Measurements from ENCODE around the gene IKZF3.
"Not testable (repeated sequence)": the region's sequence is repeated elsewhere in the genome, so short reads cannot be mapped to it uniquely, and the experiment has no call there.

Gene IKZF3

DNA sequence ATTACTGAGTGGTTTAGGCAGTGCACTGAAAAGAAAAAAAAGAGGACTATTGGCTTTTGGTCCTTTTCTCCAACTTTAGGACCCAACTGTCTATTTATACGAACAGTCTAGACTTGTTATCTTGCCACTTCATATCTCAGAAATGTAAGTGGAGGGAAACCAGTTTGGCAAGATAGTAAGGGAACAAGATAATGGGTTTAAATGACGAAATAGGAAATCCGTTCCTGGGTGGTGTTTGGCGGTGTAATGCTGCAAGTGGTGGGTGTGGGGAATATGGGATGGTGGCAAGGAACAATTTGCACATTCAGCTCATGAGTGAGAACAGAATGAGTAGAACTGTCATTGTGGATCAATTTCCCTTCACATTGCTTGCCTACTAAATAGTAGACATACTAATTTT lies 81.6 kb downstream of the IKZF3 start:
- no peak for DNase-seq

DNA sequence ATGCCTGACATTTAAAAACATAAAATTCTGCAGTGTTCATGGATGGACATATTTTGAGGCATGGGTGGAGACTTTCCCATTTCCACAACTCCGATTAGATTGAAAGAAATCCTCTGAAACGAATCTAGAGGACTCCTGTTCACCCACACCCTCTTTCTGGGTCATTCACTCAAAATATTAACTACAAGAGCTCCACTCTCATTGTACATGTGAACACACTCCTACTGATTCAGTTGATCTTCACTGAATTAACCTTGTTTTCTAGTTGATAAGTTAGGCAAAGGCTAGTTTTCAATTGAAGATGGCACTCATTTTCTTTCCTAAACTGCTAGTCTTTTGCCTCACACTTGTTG lies 82.3 kb downstream of the IKZF3 start:
- no peak for DNase-seq

DNA sequence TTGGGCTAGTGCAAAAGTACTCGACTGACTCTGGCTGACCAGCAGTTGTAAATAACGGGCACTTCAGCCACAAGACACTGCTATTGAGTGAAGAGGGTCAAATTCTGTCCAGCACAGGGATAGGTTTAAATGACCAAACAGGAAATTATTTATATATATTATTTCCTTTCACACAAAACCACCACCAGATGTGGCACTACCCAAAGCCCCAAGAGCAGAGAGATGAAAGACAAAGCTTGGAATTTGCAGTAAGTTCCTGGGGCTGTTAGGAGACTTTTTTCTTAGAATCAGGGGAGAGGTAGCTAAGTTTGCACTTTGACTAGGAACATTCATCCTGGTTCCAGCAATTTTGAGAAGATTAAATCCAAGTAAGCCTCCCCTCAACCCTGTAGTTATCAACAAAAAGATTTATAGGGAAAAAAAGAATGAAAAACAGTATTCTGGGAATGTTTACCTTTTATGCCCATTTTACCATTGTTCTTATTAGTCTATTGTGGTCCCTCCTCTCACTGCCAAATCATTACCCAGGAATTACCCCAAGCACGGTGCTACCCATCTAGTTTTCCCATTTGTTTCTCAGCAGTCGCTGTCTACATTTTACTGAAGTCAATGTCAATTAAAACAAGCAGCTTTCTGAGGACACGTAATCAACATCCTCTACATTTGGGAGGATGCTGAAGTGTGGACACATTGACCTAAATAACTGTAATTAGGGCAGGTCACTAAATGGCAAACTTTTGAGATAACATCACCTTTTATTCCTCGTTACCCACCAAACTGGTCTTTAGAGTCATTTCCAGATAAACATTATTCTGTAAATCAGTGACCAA lies 82.9 kb downstream of the IKZF3 start:
- no peak for DNase-seq

DNA sequence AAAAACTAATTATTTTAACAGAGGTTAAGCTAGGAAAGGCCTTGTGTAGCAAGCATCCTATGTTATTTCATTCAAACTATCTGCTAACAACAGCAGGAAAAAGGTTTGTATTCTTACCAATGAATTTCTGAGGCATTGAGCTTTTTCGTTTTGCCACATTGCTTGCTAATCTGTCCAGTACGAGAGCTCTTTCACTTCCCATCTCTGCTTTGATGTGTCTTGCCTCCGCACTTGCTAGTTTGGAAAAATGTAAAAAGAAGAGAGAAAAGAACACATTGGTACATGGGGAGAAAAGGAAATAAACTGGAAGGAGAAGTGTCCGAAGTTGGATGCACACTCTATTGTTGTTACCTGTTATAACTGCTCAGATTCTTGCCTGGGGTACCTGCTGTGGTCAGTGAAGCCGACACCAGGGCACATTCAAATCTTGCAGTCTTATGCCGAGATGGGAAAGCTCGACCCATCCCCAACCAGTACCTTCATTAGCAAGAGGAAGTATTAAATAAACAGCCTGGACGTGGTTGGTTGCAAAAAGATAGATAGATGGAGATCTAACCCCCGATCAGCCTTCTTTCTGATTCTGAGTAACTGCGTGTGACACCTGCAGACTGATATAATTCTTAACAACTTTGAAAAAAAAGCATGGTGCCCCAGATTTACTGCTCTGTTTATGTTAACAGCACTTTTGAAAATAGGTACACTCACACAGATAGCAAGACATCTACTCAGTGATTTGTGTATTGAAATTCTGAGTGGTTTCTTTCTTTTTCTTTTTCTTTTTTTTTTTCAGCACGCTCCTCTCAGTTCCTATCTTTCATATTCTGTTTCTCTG lies 86.4 kb downstream of the IKZF3 start:
- no peak for DNase-seq

DNA sequence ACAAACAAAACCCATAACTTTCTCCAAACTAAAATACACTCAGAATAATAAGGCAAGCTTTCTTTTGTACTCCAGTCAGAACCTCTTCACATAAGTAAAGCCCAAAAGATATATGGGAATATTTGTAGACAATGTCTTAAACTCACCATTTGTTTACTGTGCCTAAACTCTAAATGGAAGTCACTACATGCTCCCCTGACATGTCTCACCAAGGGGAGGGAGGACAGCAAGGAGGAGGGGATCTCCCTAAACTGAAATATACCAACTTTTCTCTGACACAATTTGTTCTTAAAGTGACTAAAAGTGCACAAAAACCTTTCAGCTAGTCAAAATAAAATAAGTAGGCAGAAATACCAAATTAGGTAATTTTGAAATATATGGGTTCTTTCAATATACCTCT lies 87.9 kb downstream of the IKZF3 start:
- DNase-seq, result no peak

DNA sequence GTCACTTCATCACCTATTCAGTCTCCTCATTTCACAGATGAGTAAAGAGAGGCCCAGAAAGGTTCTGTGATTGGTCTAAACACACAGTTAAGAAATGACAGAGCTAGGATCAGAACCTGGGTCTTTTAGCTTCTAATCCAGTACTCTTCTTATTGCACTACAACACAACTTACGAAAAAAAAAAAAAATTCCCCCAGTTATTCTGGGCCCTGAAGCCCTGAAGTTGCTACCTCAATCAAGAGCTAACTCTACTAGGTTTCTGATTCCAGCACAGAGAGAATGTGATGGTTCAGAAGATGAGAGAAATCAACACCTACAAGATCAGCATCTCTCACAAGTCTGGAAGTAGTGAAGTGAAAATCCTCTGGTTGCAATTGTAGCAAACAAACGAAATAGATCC lies 89.1 kb downstream of the IKZF3 start:
- DNase-seq, result no peak

DNA sequence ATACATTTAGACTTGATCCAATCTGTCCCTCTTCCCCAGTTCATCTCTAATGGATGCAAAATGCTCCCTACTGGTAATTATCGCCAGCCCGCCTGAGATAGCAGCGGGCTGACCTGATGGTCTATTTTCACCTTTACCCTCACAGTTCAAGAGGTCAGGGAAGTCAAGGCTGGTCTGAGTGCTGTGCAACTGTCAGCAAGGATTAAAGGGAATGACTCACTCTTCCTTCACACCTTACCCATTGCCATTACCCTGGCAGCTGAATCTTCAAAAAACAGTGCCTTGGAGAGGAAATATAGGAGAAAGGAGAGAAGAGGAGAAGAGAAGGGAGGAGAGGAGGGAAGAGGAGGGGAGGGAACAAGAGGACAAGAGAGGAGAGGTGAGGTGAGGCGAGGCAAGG lies 90.1 kb downstream of the IKZF3 start:
- no peak for DNase-seq

DNA sequence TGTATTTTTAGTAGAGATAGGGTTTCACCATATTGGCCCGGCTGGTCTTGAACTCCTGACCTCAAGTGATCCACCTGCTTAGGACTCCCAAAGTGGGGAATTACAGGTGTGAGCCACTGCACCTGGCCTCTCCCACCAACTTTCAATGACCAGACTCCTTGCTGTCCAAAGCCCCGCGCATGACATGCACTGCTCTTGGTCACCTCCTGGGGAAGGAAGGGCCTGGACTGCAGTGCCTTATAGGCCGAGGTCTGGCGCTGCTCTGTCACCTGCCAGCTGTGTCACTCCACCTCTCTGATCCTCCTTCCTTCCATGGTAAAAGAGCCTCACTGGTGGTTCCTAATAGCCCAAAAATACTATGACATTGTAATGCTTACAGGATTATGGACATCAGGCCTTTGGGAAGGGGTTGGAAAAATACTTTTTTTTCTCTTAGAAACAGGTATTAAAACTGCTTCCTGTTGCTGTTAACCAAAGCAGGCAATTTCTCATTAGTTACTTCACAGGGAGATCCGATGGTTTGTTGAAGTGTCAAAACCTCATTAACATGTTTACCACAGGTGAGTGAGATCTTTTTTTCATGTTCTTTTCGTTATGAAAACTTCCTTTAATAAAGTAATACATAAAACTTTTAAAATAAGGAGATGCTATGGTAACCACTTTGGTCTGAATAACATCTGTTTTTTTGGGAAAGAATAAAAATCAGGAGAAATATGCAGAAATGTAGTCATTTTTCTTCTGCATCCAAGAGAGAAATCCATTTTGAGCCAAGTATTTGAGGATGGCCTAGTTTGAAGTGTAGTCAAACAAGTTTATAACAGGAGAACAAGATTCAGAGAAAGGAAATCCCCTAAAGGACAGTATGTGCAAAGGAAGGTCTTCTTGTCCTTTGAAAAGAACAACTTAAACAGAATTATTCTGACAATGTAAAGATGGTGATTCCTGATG lies 90.9 kb downstream of the IKZF3 start:
- DNase-seq, result no peak

DNA sequence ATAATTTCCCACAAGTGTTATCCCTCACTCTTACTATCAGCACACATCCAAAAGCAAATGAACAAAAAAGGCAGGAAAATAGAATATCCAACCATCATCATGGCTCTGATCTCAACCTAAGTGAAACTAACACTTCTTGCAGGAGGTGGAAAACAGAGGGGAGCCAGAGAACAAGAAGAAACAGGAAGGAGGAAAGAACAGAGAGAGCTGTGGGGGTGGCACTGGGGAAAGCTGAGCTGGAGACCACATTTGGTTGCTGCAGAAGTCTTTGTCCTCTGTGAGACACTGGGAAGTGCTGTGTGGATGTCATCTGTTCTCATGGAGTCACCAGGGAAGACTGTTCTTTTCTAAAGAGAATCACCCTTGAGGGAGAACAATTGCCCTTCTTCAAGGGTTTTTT lies 91.7 kb downstream of the IKZF3 start:
- DNase-seq, result peak in 15 of 58 donors; percentile 4 to 72 (median 20)

DNA sequence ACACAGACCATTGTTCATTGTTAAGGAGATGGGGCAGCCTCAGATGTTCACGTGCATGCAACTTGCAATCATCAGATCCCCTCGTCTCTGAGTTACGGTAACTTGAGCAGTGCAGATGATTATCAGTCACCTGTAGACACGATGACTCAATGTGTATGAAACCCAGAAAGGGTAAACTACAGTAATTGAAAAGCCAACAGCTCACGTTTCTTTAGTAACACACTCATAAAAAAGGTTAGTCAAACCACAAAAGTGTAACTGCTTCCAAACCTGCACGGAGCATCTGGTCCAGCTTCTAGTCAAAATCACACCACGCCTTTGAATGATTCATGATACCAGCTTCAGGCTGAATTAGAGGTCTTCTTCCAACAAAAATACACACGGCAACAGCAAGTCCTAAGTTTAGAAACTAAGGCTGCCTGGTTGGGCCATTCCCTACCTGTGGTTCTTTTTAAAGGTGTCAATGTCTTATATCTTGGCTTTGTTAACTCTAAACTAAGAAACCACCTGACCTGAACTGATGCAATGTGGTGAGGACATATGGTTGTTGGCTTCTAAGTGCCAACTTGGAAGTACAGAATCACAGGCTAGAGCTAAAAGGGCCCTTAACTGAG lies 94.0 kb downstream of the IKZF3 start:
- peak in 2 of 58 donors; percentile 9 to 54 for DNase-seq

DNA sequence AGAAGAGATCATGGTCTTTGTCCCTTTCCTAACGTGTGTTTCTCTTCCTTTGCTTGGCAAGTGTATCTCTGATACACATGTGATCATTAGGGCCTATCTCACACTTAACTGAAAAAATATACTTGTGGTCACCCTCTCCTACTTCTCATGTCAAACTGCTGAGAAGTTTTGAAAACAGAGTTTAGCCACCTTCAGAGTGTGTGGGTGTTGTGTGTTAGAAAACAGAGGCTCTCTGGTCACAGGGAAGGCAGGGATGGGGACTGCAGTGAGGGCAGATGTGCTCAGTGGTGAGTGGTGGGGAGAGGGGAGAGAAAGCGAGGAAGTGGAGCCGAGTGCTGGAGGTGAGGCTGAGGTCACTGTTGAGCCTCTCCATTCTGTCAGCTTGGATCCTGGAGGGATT lies 97.0 kb downstream of the IKZF3 start:
- no peak for DNase-seq

DNA sequence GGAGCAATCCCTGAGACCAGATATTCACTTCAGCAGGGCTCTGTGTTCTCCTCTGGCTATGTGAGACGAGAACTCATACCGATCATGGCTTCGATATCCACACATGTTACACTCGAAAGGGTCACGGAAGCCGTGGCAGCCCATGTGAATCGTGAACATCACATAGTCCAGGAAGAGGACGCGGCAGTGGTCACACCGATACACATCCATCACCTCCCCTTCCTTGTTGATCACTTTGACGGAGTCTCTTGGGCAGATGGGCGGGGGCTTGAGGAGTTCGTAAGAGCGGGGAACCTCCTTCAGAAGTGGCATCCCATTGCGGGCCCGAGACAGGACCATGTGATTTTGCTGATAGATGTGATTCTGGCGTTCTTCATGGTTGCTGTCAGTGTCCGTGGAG lies 98.3 kb downstream of the IKZF3 start:
- no peak for DNase-seq

DNA sequence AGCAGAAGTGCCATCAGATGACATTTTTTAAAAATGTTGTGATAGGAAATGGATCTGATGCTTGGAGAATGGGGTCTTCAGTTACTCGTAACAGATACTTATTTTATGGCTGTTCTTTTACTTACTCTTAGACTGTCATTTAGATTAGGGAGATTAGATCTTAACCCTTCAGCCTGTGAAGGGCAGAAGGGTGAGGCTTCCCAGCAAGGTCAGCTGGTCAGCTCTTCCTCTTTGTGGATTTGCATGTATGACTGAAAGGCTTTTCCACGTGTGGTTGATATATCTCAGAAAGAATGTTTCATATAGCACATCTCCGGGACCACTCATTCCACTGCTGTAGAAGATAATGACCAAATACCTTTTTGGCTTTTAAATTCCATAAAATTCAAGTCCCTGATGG lies 98.9 kb downstream of the IKZF3 start:
- DNase-seq, result no peak

DNA sequence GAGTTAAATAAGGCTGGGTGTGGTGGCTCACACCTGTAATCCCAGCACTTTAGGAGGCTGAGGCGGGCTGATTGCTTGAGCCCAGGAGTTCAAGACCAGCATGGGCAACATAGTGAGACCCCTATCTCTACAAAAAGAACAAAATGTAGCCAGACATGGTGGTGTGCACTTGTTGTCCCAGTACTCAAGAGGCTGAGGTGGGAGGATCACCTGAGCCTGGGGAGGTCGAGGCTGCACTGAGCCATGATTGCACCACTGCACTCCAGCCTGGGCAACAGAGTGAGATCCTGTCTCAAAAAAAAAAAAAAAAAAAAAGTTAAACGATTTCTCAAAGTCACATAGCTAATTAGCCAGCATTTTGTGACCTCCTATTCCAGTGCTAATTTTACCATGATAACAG lies 99.9 kb downstream of the IKZF3 start:
- DNase-seq, result not testable (repeated sequence)

DNA sequence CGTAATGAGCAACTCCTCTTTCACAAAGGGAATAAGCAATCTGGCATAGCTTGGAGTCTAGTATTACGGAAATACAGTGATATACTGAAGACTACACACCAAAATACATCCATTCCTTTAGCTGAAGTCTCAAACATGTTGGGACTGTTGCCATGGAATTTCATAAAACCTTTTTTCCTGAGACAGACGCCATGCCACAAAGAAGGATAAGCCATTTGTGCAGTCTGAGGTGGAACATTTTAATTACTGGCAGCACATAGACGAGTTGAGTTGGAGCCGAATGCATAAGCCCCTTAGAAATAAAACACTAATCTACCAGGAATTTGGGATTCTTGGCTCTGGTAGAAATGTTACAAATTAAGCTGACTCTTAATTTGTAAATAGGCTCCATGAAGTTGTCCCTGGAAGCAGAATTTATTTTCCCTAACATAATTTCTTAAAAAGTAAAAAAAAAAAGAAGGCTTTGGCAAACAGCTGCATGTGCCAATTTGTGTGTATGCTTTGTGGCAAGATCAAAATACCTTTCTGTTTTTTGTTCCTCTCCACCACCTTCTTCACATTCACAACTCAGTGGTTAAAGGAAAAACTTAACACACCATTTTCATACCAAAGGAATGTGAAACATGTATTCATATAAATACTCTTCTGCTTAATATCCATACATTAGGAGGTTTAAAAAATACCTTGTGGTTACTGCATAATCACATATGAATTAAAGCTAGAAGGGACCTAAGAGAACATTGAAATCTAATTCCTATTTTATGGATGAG lies 100.9 kb downstream of the IKZF3 start:
- DNase-seq, result peak in 1 of 58 donors; percentile 17

DNA sequence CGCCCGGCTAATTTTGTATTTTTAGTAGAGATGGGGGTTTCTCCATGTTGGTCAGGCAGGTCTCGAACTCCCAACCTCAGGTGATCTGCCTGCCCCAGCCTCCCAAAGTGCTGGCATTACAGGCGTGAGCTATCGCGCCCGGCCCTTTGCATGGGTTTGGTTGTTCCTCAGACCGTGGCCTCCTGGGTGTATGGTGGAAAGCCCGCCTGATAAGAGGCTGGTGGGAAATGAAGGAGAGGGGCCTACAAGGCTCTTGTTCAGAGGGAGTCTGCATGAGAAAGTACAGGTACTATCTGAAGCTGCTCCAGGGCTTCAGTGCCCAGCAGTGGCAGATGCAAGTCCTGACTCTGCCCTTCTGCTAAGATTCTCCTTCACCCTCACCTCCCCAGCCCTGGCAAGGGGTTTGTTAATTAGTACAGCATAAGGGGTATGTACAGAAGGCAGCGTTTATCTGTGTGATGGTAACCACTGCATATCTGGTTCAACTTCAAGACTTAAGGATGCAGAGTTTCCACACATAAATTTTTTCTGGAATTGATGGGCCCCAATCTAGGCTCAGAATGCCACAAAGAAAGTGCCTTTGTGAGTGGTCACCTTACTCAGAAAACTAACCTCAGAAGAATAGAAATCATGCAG lies 102.1 kb downstream of the IKZF3 start:
- DNase-seq, result no peak

DNA sequence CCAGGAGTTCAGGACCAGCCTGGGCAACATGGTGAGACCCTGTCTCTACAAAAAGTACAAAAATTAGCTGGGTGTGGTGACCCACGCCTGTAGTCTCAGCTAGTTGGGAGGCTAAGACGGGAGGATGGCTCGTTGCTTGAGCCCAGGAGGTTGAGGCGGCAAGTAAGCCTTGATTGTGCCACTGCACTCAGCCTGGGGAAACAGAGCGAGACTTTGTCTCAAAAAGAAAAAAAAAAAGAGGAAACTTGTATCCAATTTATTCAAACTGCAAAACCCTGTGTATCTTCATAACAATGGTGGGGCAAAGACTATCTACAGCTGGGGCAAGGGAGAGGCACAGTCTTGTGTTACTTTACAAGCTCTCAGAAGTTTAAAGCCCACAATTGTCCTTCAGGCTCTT lies 104.9 kb downstream of the IKZF3 start:
- no peak for DNase-seq

DNA sequence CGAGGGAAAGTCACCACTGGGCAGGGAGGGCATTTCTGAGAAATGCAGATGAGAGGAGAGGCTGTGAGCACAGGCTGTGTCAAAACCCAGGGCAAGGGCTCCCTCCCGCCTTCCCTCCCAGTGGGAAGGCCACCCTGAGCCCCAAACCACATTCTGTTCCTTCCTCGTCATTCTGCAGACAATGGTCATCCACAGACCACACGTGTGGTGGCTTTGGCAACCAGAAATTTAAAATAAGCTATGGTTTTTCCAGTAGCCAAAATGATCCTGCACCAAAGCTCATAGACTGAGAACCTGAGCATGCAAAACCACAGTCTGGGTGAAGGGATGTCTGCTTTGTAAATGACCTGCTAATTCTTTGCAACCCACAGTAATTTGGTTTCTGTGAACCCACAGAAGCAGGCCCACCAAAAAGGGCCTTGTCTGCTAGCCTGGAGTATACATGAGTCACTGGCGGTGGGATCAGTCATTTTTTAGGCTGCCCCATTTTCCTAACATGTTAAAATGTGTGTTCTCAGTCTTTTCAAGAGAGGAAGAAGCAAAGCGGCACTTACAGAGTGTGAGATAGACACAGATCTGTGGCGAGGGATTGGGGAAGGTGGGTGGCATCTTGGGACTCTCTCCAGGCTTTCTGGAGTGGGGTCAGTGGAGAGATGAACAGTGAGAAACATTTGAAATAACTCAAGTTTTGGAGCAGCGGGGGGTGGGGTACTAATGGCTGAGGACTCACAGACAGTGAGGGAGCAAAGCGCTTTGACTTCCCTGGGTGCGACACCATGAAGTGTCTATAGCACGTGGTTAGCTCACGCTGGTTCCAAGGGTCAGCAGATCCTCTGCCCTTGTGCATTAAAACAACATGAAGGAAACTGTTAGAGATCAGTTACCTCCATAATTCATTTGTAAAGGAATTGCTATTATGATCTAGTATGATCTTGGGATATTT lies 105.9 kb downstream of the IKZF3 start:
- no peak for DNase-seq

Measured in anterior cingulate cortex (tissue), 58 donors.